Hepatocyte (in vitro differentiated cells): Measurements from ENCODE around the gene CHORDC1. TPM values are rescaled to one million over a fixed set of nuclear protein-coding genes. Genes with fewer than 3 reads are reported as not detected.

Experiments used
- DNase-seq: peaks from one replicate; pipeline ENCODE4 v3.0.0-alpha.2; 2016; ENCODE audit warnings: low spot score
- H2AFZ ChIP-seq: fragments of 200-600 bp; sonication (generic); 2 replicates; pipeline ENCODE4 v1.6.0; 2016; ENCODE audit warnings: antibody characterized with exemption, mild to moderate bottlenecking
- H3K27ac ChIP-seq: fragments of 200-600 bp; sonication (generic); 2 replicates; pipeline ENCODE4 v1.5.1; 2016; ENCODE audit warnings: mild to moderate bottlenecking
- H3K27me3 ChIP-seq: fragments of 200-600 bp; sonication (generic); 2 replicates; pipeline ENCODE4 v1.6.1; 2016
- H3K36me3 ChIP-seq: fragments of 200-600 bp; sonication (generic); replicated peaks from 2 replicates; pipeline ENCODE4 v1.5.1; 2016; ENCODE audit warnings: low read depth; ENCODE audit not compliant: insufficient read depth
- H3K4me1 ChIP-seq: fragments of 200-600 bp; sonication (generic); 2 replicates; pipeline ENCODE4 v1.5.1; 2016; ENCODE audit warnings: mild to moderate bottlenecking, moderate library complexity; ENCODE audit not compliant: insufficient read depth
- H3K4me2 ChIP-seq: fragments of 200-600 bp; sonication (generic); 2 replicates; pipeline ENCODE4 v1.6.0; 2016
- H3K4me3 ChIP-seq: fragments of 200-600 bp; sonication (generic); 2 replicates; pipeline ENCODE4 v1.5.1; 2016; ENCODE audit warnings: mild to moderate bottlenecking
- H3K79me2 ChIP-seq: fragments of 200-600 bp; sonication (generic); 2 replicates; pipeline ENCODE4 v1.6.0; 2017; ENCODE audit warnings: mild to moderate bottlenecking
- H3K9me2 ChIP-seq: fragments of 200-600 bp; sonication (generic); replicated peaks from 2 replicates; pipeline ENCODE4 v1.6.0; 2017; ENCODE audit warnings: mild to moderate bottlenecking; ENCODE audit not compliant: insufficient read depth
- H3K9me3 ChIP-seq: fragments of 200-600 bp; sonication (generic); 2 replicates; pipeline ENCODE4 v1.5.1; 2016; ENCODE audit warnings: low read depth, mild to moderate bottlenecking
- H4K20me1 ChIP-seq: fragments of 200-600 bp; sonication (generic); 2 replicates; pipeline ENCODE4 v1.6.0; 2016; ENCODE audit warnings: mild to moderate bottlenecking; ENCODE audit not compliant: insufficient read depth, poor library complexity, severe bottlenecking
- CTCF ChIP-seq: fragments of 200-600 bp; sonication (generic); IDR thresholded peaks from 2 replicates; pipeline ENCODE4 v1.5.1; 2016; ENCODE audit warnings: antibody characterized with exemption, mild to moderate bottlenecking; ENCODE audit not compliant: poor library complexity
- EZH2 ChIP-seq: fragments of 200-600 bp; sonication (generic); IDR thresholded peaks from 2 replicates; pipeline ENCODE4 v1.6.1; 2016; ENCODE audit warnings: antibody characterized with exemption, mild to moderate bottlenecking, borderline replicate concordance
- EZH2phosphoT487 ChIP-seq: fragments of 200-600 bp; sonication (generic); IDR thresholded peaks from one replicate; pipeline ENCODE4 v1.6.1; 2018; ENCODE audit warnings: antibody characterized with exemption, mild to moderate bottlenecking, low read depth, moderate library complexity; ENCODE audit not compliant: unreplicated experiment, severe bottlenecking
- WGBS: methylation state at CpG from one replicate; pipeline ENCODE4 v1.1.6; 2016; ENCODE audit warnings: low lambda C conversion rate; ENCODE audit errors: missing lambda C conversion rate; 5-methylcytosine and 5-hydroxymethylcytosine counted together
- polyA plus RNA-seq: library from polyadenylated mRNA; unstranded; fragments of >200 nt; fragmentation: Nextera tagmentation; extraction: Ambion mirVana; gene quantifications from 2 replicates; pipeline ENCODE4 v1.2.1, GENCODE V29; 2016
- total RNA-seq: library from RNA; depleted of rRNA; stranded (reverse); fragments of >200 nt; gene quantifications from 2 replicates; pipeline ENCODE4 v1.2.3, GENCODE V29; 2014

CHORDC1 gene
- total and polyA plus RNA-seq, 2 experiments from 2014 or later: 35.9 to 46.6 TPM

GRCh38 chr11:90197377-90197776 lies 25.5 kb downstream of the CHORDC1 start:
- TF ChIP-seq CTCF (no peak), EZH2 (no peak)
- 52% methylated on average over 1 of the region's 1 CpG for WGBS
- H3K27ac ChIP-seq: no peak overlapping the region

GRCh38 chr11:90192869-90193582 lies 29.8 kb downstream of the CHORDC1 start:
- Histone ChIP-seq H3K27me3 (no peaks in the 10 kb centered on the region), H3K9me2 (no peaks in the 10 kb centered on the region), H3K4me3 (no peak overlapping the region), H3K27ac (no peak overlapping the region), H3K79me2 (no peaks in the 10 kb centered on the region), H3K9me3 (no peaks in the 10 kb centered on the region), H4K20me1 (no peaks in the 10 kb centered on the region), H3K36me3 (no peaks in the 10 kb centered on the region), H3K4me2 (no peak overlapping the region), H2AFZ (no peak overlapping the region), H3K4me1 (no peaks in the 10 kb centered on the region)
- TF ChIP-seq CTCF (no peak), EZH2phosphoT487 (no peak), EZH2 (no peak)
- no peak for DNase-seq
- WGBS: 96% methylated on average over 4 of the region's 4 CpGs

More at GRCh38 chr11:90197377-90197776, 25.5 kb downstream of the CHORDC1 start:
- H3K4me1 ChIP-seq: no peaks in the 10 kb centered on the region
- no peaks in the 10 kb centered on the region for H4K20me1 ChIP-seq
- no peak overlapping the region for H3K4me3 ChIP-seq
- H3K9me2 ChIP-seq: no peaks in the 10 kb centered on the region
- H3K27me3 ChIP-seq: no peaks in the 10 kb centered on the region
- no peak for DNase-seq
- H3K4me2 ChIP-seq: no peak overlapping the region
- H3K9me3 ChIP-seq: no peaks in the 10 kb centered on the region
- H2AFZ ChIP-seq: no peak overlapping the region
- no peaks in the 10 kb centered on the region for H3K36me3 ChIP-seq
- H3K79me2 ChIP-seq: no peaks in the 10 kb centered on the region

DNA sequence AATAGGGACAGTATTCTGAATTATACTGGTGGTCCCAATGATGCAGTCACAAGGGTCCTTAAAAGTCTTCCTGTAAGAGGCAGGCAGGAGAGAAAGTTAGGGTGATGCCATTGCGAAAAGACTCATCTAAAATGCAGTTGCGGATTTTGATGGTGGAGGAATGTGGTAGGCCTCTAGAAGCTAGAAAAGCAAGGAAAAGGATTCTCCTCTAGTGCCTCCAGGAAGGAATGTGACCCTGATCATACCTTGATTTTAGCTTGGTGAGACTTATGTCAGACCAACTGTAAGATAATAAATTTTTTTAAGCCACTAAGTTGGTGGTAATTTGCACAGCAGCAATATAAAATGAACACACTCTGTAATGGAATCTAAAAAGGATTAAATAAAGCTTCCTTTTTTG lies 33.8 kb downstream of the CHORDC1 start:
- Histone ChIP-seq H3K4me2 (no peak overlapping the region), H3K4me3 (no peak overlapping the region), H3K4me1 (no peaks in the 10 kb centered on the region), H2AFZ (no peak overlapping the region), H3K9me3 (no peaks in the 10 kb centered on the region), H3K9me2 (no peaks in the 10 kb centered on the region), H3K36me3 (no peaks in the 10 kb centered on the region), H3K79me2 (no peaks in the 10 kb centered on the region), H3K27ac (no peak overlapping the region), H3K27me3 (no peaks in the 10 kb centered on the region), H4K20me1 (no peaks in the 10 kb centered on the region)
- no peak for TF ChIP-seq EZH2phosphoT487
- TF ChIP-seq EZH2: no peak
- no peak for TF ChIP-seq CTCF
- DNase-seq: no peak
- WGBS: 100% methylated on average over 2 of the region's 2 CpGs
